SU-DHL-6 (cell line): ENCODE results near the gene FLNB.

Source experiments
- CTCF ChIP-seq: fragments of 200-600 bp; sonication (generic); IDR thresholded peaks from one replicate; pipeline ENCODE4 v1.5.1; 2017; ENCODE audit warnings: antibody characterized with exemption, mild to moderate bottlenecking, low read length, moderate library complexity; ENCODE audit not compliant: insufficient read depth, poor library complexity, severe bottlenecking
- EZH2phosphoT487 ChIP-seq: fragments of 200-600 bp; sonication (generic), shearing (Covaris generic); conservative IDR thresholded peaks from 2 replicates; pipeline ENCODE4 v1.6.1; 2018; ENCODE audit warnings: mild to moderate bottlenecking, antibody characterized with exemption, low read length, moderate library complexity, mixed read lengths

- TF ChIP-seq EZH2phosphoT487, result no peak
- no peak for TF ChIP-seq CTCF
Measured at GRCh38 chr3:58106640-58107039, 98.4 kb downstream of the FLNB start.
